Memory B cell (primary cell): ENCODE measurements around the gene CALHM4.
"Not testable (repeated sequence)": the region's sequence is repeated elsewhere in the genome, so short reads cannot be mapped to it uniquely, and the experiment has no call there.

Source experiments
- ATAC-seq: fragments of 150-1000 bp; cut with Tn5 transposase; 2 replicates; pipeline ENCODE4 v1.10.0; 2021; ENCODE audit warnings: low read depth, mild to moderate bottlenecking, moderate library complexity
- DNase-seq, 2 donors: peaks; one replicate each; pipeline ENCODE4 v3.0.0; 2022; ENCODE audit warnings: low spot score in 2 of 2
- H3K27ac Mint-ChIP-seq: one replicate; pipeline ENCODE4 v1.8.0; 2022; ENCODE audit warnings: mild to moderate bottlenecking, moderate library complexity, mixed read lengths
- H3K27me3 Mint-ChIP-seq: one replicate; pipeline ENCODE4 v1.8.0; 2022; ENCODE audit warnings: mixed read lengths
- H3K36me3 Mint-ChIP-seq: one replicate; pipeline ENCODE4 v1.8.0; 2022; ENCODE audit warnings: mild to moderate bottlenecking, mixed read lengths
- H3K4me1 Mint-ChIP-seq: one replicate; pipeline ENCODE4 v1.8.0; 2022; ENCODE audit warnings: mixed read lengths
- H3K4me3 Mint-ChIP-seq: one replicate; pipeline ENCODE4 v1.8.0; 2022; ENCODE audit warnings: mild to moderate bottlenecking, moderate library complexity, mixed read lengths
- H3K9me3 Mint-ChIP-seq: one replicate; pipeline ENCODE4 v1.8.0; 2022; ENCODE audit warnings: mixed read lengths

The CALHM4 gene

GRCh38 chr6:116575227-116575626, 21.7 kb downstream of the CALHM4 start:
- DNase-seq, result no peak

GRCh38 chr6:116577486-116577885, 23.9 kb downstream of the CALHM4 start:
- Mint-ChIP-seq H3K4me3 (no peak overlapping the region), H3K4me1 (peaks cover 23% of the 10 kb centered on the region), H3K27ac (no peak overlapping the region), H3K9me3 (no peaks in the 10 kb centered on the region), H3K27me3 (no peaks in the 10 kb centered on the region), H3K36me3 (peaks cover 33% of the 10 kb centered on the region)
- ATAC-seq (no peak), DNase-seq (no peak)

More at GRCh38 chr6:116575227-116575626, 21.7 kb downstream of the CALHM4 start:
- peaks cover 31% of the 10 kb centered on the region for H3K4me1 Mint-ChIP-seq
- no peak for ATAC-seq
- H3K27me3 Mint-ChIP-seq, result no peaks in the 10 kb centered on the region
- H3K36me3 Mint-ChIP-seq, result peaks cover 28% of the 10 kb centered on the region
- H3K27ac Mint-ChIP-seq, result no peak overlapping the region
- H3K4me3 Mint-ChIP-seq, result no peak overlapping the region
- no peaks in the 10 kb centered on the region for H3K9me3 Mint-ChIP-seq

GRCh38 chr6:116578335-116578734, 24.8 kb downstream of the CALHM4 start:
- H3K27ac Mint-ChIP-seq, result no peak overlapping the region
- H3K27me3 Mint-ChIP-seq, result no peaks in the 10 kb centered on the region
- H3K36me3 Mint-ChIP-seq, result peaks cover 37% of the 10 kb centered on the region
- ATAC-seq, result no peak
- H3K4me3 Mint-ChIP-seq, result no peak overlapping the region
- no peaks in the 10 kb centered on the region for H3K9me3 Mint-ChIP-seq
- no peak for DNase-seq
- peaks cover 19% of the 10 kb centered on the region for H3K4me1 Mint-ChIP-seq

GRCh38 chr6:116579143-116579542, 25.6 kb downstream of the CALHM4 start:
- H3K4me3 Mint-ChIP-seq, result no peak overlapping the region
- DNase-seq (no peak), ATAC-seq (no peak)
- H3K9me3 Mint-ChIP-seq, result no peaks in the 10 kb centered on the region
- H3K36me3 Mint-ChIP-seq, result peaks cover 36% of the 10 kb centered on the region
- H3K27ac Mint-ChIP-seq, result no peak overlapping the region
- peaks cover 16% of the 10 kb centered on the region for H3K4me1 Mint-ChIP-seq
- H3K27me3 Mint-ChIP-seq, result no peaks in the 10 kb centered on the region

- no peak overlapping the region for H3K27ac Mint-ChIP-seq
- ATAC-seq (no peak), DNase-seq (no peak)
- no peaks in the 10 kb centered on the region for H3K9me3 Mint-ChIP-seq
- H3K4me3 Mint-ChIP-seq, result no peak overlapping the region
- peaks cover 12% of the 10 kb centered on the region for H3K4me1 Mint-ChIP-seq
- peaks cover 36% of the 10 kb centered on the region for H3K36me3 Mint-ChIP-seq
- no peaks in the 10 kb centered on the region for H3K27me3 Mint-ChIP-seq
Observed at GRCh38 chr6:116580198-116580597, 26.6 kb downstream of the CALHM4 start.

- Mint-ChIP-seq H3K27me3 (no peaks in the 10 kb centered on the region), H3K36me3 (peaks cover 29% of the 10 kb centered on the region), H3K9me3 (no peaks in the 10 kb centered on the region), H3K4me3 (no peak overlapping the region), H3K27ac (no peak overlapping the region), H3K4me1 (peaks cover 3% of the 10 kb centered on the region)
- DNase-seq (no peak), ATAC-seq (no peak)
Observed at GRCh38 chr6:116586276-116586675, 32.7 kb downstream of the CALHM4 start.

GRCh38 chr6:116586738-116587137, 33.2 kb downstream of the CALHM4 start:
- Mint-ChIP-seq H3K36me3 (peaks cover 31% of the 10 kb centered on the region), H3K9me3 (no peaks in the 10 kb centered on the region), H3K4me3 (no peak overlapping the region), H3K27me3 (no peaks in the 10 kb centered on the region), H3K4me1 (peaks cover 3% of the 10 kb centered on the region), H3K27ac (no peak overlapping the region)
- DNase-seq, result no peak
- no peak for ATAC-seq

GRCh38 chr6:116595247-116595646, 41.7 kb downstream of the CALHM4 start:
- H3K27me3 Mint-ChIP-seq, result no peaks in the 10 kb centered on the region
- no peaks in the 10 kb centered on the region for H3K4me1 Mint-ChIP-seq
- H3K4me3 Mint-ChIP-seq, result no peak overlapping the region
- peaks cover 33% of the 10 kb centered on the region for H3K36me3 Mint-ChIP-seq
- DNase-seq, result no peak
- no peak for ATAC-seq
- H3K9me3 Mint-ChIP-seq, result no peaks in the 10 kb centered on the region
- H3K27ac Mint-ChIP-seq, result no peak overlapping the region

GRCh38 chr6:116596815-116597214, 43.3 kb downstream of the CALHM4 start:
- no peak for DNase-seq
- Mint-ChIP-seq H3K36me3 (peaks cover 37% of the 10 kb centered on the region), H3K9me3 (no peaks in the 10 kb centered on the region), H3K4me1 (no peaks in the 10 kb centered on the region), H3K4me3 (no peak overlapping the region), H3K27me3 (no peaks in the 10 kb centered on the region), H3K27ac (no peak overlapping the region)
- ATAC-seq, result no peak

GRCh38 chr6:116603916-116604315, 50.4 kb downstream of the CALHM4 start:
- not testable (repeated sequence) for ATAC-seq, H3K27ac Mint-ChIP-seq, DNase-seq, H3K4me3 Mint-ChIP-seq, H3K4me1 Mint-ChIP-seq, H3K9me3 Mint-ChIP-seq, H3K27me3 Mint-ChIP-seq
- peaks cover 26% of the 10 kb centered on the region for H3K36me3 Mint-ChIP-seq

- DNase-seq, H3K9me3 Mint-ChIP-seq, H3K4me3 Mint-ChIP-seq, ATAC-seq, H3K4me1 Mint-ChIP-seq, H3K27ac Mint-ChIP-seq, H3K27me3 Mint-ChIP-seq: not testable (repeated sequence)
- H3K36me3 Mint-ChIP-seq, result peaks cover 21% of the 10 kb centered on the region
Observed at GRCh38 chr6:116604868-116605267, 51.3 kb downstream of the CALHM4 start.

- Mint-ChIP-seq H3K9me3 (peaks cover 8% of the 10 kb centered on the region), H3K4me3 (no peak overlapping the region), H3K4me1 (no peaks in the 10 kb centered on the region), H3K36me3 (peaks cover 18% of the 10 kb centered on the region), H3K27ac (no peak overlapping the region), H3K27me3 (no peaks in the 10 kb centered on the region)
- no peak for DNase-seq
- no peak for ATAC-seq
Observed at GRCh38 chr6:116605935-116606334, 52.4 kb downstream of the CALHM4 start.
